Muscle of arm (tissue), 14 donors: ENCODE data around the gene DCAF12. TPM values are rescaled to one million over a fixed set of nuclear protein-coding genes. Genes with fewer than 3 reads are reported as not detected.
"Not testable (repeated sequence)": the region's sequence is repeated elsewhere in the genome, so short reads cannot be mapped to it uniquely, and the experiment has no call there.

Experiments used
- DNase-seq: peaks from one replicate; pipeline ENCODE4 v3.0.0-alpha.2; 2013
- long read RNA-seq, 11 donors: transcript quantifications; one replicate each; lab custom pipeline, GENCODE V29; 2026
- polyA plus RNA-seq, 12 donors: library from polyadenylated mRNA; unstranded; fragments of 120-200 nt; gene quantifications; one replicate each; pipeline ENCODE4 v1.2.1, GENCODE V29; 2013; ENCODE audit not compliant: insufficient read length in 12 of 12

The DCAF12 gene
- polyA plus RNA-seq, result 10 to 100 TPM in 11 of 12 donors, not detected in 1; 28.9 to 54.3 (median 39.5) TPM
- long read RNA-seq, donor 1, transcript DCAF12-201 (9 exons, 3,667 nt), result major isoform, 8 of 22 reads
- long read RNA-seq, donor 1, partial matches to known transcripts, result 14 of 22 reads
- long read RNA-seq, donor 1, other reads (novel, unspliced or antisense), result 0 of 22 reads
- long read RNA-seq, donor 2, transcript DCAF12-201 (9 exons, 3,667 nt), result major isoform, 22 of 22 reads
- long read RNA-seq, donor 2, partial matches to known transcripts, result 0 of 22 reads
- long read RNA-seq, donor 2, other reads (novel, unspliced or antisense), result 0 of 22 reads
- long read RNA-seq, donor 3, transcript DCAF12-201 (9 exons, 3,667 nt), result major isoform, 12 of 12 reads
- long read RNA-seq, donor 3, partial matches to known transcripts, result 0 of 12 reads
- long read RNA-seq, donor 3, other reads (novel, unspliced or antisense), result 0 of 12 reads
- long read RNA-seq, donor 4, transcript DCAF12-201 (9 exons, 3,667 nt), result major isoform, 6 of 6 reads
- long read RNA-seq, donor 4, partial matches to known transcripts, result 0 of 6 reads
- long read RNA-seq, donor 4, other reads (novel, unspliced or antisense), result 0 of 6 reads
- long read RNA-seq, donor 5, result 0 reads
- long read RNA-seq, donor 6, transcript DCAF12-201 (9 exons, 3,667 nt), result major isoform, 11 of 11 reads
- long read RNA-seq, donor 6, partial matches to known transcripts, result 0 of 11 reads
- long read RNA-seq, donor 6, other reads (novel, unspliced or antisense), result 0 of 11 reads
- long read RNA-seq, donor 7, transcript DCAF12-201 (9 exons, 3,667 nt), result major isoform, 5 of 5 reads
- long read RNA-seq, donor 7, partial matches to known transcripts, result 0 of 5 reads
- long read RNA-seq, donor 7, other reads (novel, unspliced or antisense), result 0 of 5 reads
- long read RNA-seq, donor 8, transcript DCAF12-201 (9 exons, 3,667 nt), result major isoform, 12 of 12 reads
- long read RNA-seq, donor 8, partial matches to known transcripts, result 0 of 12 reads
- long read RNA-seq, donor 8, other reads (novel, unspliced or antisense), result 0 of 12 reads
- long read RNA-seq, donor 9, partial matches to known transcripts, result 0 of 4 reads
- long read RNA-seq, donor 9, other reads (novel, unspliced or antisense), result 0 of 4 reads
- long read RNA-seq, donor 10, transcript DCAF12-201 (9 exons, 3,667 nt), result major isoform, 7 of 14 reads
- long read RNA-seq, donor 10, partial matches to known transcripts, result 7 of 14 reads
- long read RNA-seq, donor 10, other reads (novel, unspliced or antisense), result 0 of 14 reads
- long read RNA-seq, donor 11, transcript DCAF12-201 (9 exons, 3,667 nt), result major isoform, 23 of 23 reads
- long read RNA-seq, donor 11, partial matches to known transcripts, result 0 of 23 reads
- long read RNA-seq, donor 11, other reads (novel, unspliced or antisense), result 0 of 23 reads

GRCh38 chr9:34126207-34127034 lies at the start of gene DCAF12:
TSS of gene DCAF12 (minus strand) at chr9:34126698. CDS start at chr9:34126431, 267 bp downstream.
- peak; percentile 96 for DNase-seq

- DNase-seq, result no peak
Observed at GRCh38 chr9:34176089-34176488, 49.6 kb upstream of the DCAF12 start.

GRCh38 chr9:34171753-34172535 lies 45.4 kb upstream of the DCAF12 start:
- DNase-seq, result no peak

GRCh38 chr9:34170237-34170991 lies 43.9 kb upstream of the DCAF12 start:
- peak; percentile 54 for DNase-seq

- DNase-seq, result no peak
Observed at GRCh38 chr9:34169125-34169524, 42.6 kb upstream of the DCAF12 start.

- DNase-seq, result no peak
Observed at GRCh38 chr9:34163434-34163833, 36.9 kb upstream of the DCAF12 start.

GRCh38 chr9:34158362-34158869 lies 31.9 kb upstream of the DCAF12 start:
- no peak for DNase-seq

- no peak for DNase-seq
Observed at GRCh38 chr9:34157898-34158297, 31.4 kb upstream of the DCAF12 start.

GRCh38 chr9:34157318-34157717 lies 30.8 kb upstream of the DCAF12 start:
- DNase-seq, result no peak

- DNase-seq, result no peak
Observed at GRCh38 chr9:34154057-34154456, 27.6 kb upstream of the DCAF12 start.

GRCh38 chr9:34151398-34151797 lies 24.9 kb upstream of the DCAF12 start:
- DNase-seq, result no peak

- no peak for DNase-seq
Observed at GRCh38 chr9:34145165-34145564, 18.7 kb upstream of the DCAF12 start.

- DNase-seq, result no peak
Observed at GRCh38 chr9:34143116-34143515, 16.6 kb upstream of the DCAF12 start.

- DNase-seq, result no peak
Observed at GRCh38 chr9:34140853-34141252, 14.4 kb upstream of the DCAF12 start.

- no peak for DNase-seq
Observed at GRCh38 chr9:34139477-34140146, 13.1 kb upstream of the DCAF12 start.

GRCh38 chr9:34138644-34139043 lies 12.1 kb upstream of the DCAF12 start:
- not testable (repeated sequence) for DNase-seq

GRCh38 chr9:34134521-34134920 lies 8.0 kb upstream of the DCAF12 start:
- DNase-seq, result no peak

GRCh38 chr9:34133436-34133949 lies 7.0 kb upstream of the DCAF12 start:
- no peak for DNase-seq
